ENCODE data around the gene ZNF184.

DNA sequence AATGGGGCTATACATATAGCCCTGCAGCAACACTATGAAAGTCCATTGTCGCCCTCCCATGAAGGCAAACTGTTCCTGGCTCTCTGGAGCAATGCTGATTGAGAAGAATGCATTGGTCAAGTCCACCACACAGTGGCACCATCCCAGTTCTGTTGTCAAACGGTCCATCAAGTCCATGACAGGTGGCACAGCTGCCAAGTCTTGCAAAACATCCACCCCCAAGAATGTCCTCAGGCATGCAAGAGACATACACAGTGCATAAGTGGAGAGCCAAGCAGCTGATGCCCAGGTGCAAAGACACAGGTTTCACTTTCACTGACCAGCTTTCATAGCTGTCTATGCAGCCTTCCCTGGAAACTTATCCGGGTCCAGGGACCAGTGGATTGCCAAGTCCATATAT lies 66.8 kb downstream of the ZNF184 start:
- TF ChIP-seq, protein P1, sequence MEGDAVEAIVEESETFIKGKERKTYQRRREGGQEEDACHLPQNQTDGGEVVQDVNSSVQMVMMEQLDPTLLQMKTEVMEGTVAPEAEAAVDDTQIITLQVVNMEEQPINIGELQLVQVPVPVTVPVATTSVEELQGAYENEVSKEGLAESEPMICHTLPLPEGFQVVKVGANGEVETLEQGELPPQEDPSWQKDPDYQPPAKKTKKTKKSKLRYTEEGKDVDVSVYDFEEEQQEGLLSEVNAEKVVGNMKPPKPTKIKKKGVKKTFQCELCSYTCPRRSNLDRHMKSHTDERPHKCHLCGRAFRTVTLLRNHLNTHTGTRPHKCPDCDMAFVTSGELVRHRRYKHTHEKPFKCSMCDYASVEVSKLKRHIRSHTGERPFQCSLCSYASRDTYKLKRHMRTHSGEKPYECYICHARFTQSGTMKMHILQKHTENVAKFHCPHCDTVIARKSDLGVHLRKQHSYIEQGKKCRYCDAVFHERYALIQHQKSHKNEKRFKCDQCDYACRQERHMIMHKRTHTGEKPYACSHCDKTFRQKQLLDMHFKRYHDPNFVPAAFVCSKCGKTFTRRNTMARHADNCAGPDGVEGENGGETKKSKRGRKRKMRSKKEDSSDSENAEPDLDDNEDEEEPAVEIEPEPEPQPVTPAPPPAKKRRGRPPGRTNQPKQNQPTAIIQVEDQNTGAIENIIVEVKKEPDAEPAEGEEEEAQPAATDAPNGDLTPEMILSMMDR (conservative IDR thresholded peaks at IDR 0.05; ENCODE audit: low read length) = no peak
- no peak for TF ChIP-seq EZH2phosphoT487 (IDR thresholded peaks at IDR 0.05; ENCODE audit: borderline replicate concordance)
